Purkinje cell (primary cell): ENCODE measurements around the gene IFI35. TPM values are rescaled to one million over a fixed set of nuclear protein-coding genes. Genes with fewer than 3 reads are reported as not detected.

ENCODE experiments used
- polyA plus RNA-seq: library from polyadenylated mRNA; unstranded; fragments of >200 nt; fragmentation: Nextera tagmentation; gene quantifications from 2 replicates; pipeline ENCODE4 v1.2.1, GENCODE V29; 2014

IFI35 gene
- not detected in 2 replicates for polyA plus RNA-seq

GRCh38 chr17:43006639-43007551 lies at the start of gene IFI35:
Gene IFI35 (plus strand): TSS chr17:43006784. CDS start chr17:43006948, 164 bp downstream.

GRCh38 chr17:42964161-42964932 lies 42.2 kb upstream of the IFI35 start, which contains the start of gene AARSD1:
Gene AARSD1 (minus strand): TSS chr17:42964454. CDS start chr17:42964440, 14 bp downstream.

GRCh38 chr17:42979511-42980273 lies 26.9 kb upstream of the IFI35 start, which contains the start of gene PTGES3L:
Gene PTGES3L (minus strand): TSS chr17:42980080. CDS start chr17:42980053, 27 bp downstream.

GRCh38 chr17:42980274-42980765 lies 26.3 kb upstream of the IFI35 start, which contains the start of gene RUNDC1:
Gene RUNDC1 (plus strand): TSS chr17:42980565. CDS start chr17:42980577, 12 bp downstream.

GRCh38 chr17:42997984-42998938 lies 8.3 kb upstream of the IFI35 start, which contains the start of gene RPL27:
Gene RPL27 (plus strand): TSS chr17:42998419. CDS start chr17:42998751, 332 bp downstream.

GRCh38 chr17:43021741-43022512 lies 15.3 kb downstream of the IFI35 start, which contains the start of gene VAT1:
Gene VAT1 (minus strand): TSS chr17:43022385. CDS start chr17:43022322, 63 bp downstream.

GRCh38 chr17:43024407-43025289 lies 18.1 kb downstream of the IFI35 start, which contains the start of gene RND2:
Gene RND2 (plus strand): TSS chr17:43025231. CDS start chr17:43025348, 117 bp downstream.

Other genes with a start within 250 kb of the IFI35 start
- gene RAMP2, start 245.6 kb upstream of the IFI35 start, polyA plus RNA-seq = 0.64 TPM in 1 of 2 replicates, not detected in the other
- 55.2 and 81.1 TPM in 2 replicates for gene VPS25, start 233.3 kb upstream of the IFI35 start, polyA plus RNA-seq
- 0.20 TPM in 2 replicates for gene WNK4, start 226.2 kb upstream of the IFI35 start, polyA plus RNA-seq
- 578 and 642 TPM in 2 replicates for gene COA3, start 208.1 kb upstream of the IFI35 start, polyA plus RNA-seq
- 2.1 and 4.4 TPM in 2 replicates for gene CNTD1, start 207.9 kb upstream of the IFI35 start, polyA plus RNA-seq
- 42.3 and 53.5 TPM in 2 replicates for gene BECN1, start 182.5 kb upstream of the IFI35 start, polyA plus RNA-seq
- gene PSME3, start 173.4 kb upstream of the IFI35 start, polyA plus RNA-seq = 28.4 and 38.3 TPM in 2 replicates
- 0.22 TPM in 1 of 2 replicates, not detected in the other for gene AOC2, start 162.2 kb upstream of the IFI35 start, polyA plus RNA-seq
- not detected in 2 replicates for gene AOC3, start 155.6 kb upstream of the IFI35 start, polyA plus RNA-seq
- not detected in 2 replicates for gene G6PC1, start 106.0 kb upstream of the IFI35 start, polyA plus RNA-seq
- 51.6 and 63.8 TPM in 2 replicates for gene AARSD1, start 42.3 kb upstream of the IFI35 start, polyA plus RNA-seq
- 0.23 TPM in 1 of 2 replicates, not detected in the other for gene PTGES3L, start 26.7 kb upstream of the IFI35 start, polyA plus RNA-seq
- gene RUNDC1, start 26.2 kb upstream of the IFI35 start, polyA plus RNA-seq = 13.3 and 14.2 TPM in 2 replicates
- 857 and 976 TPM in 2 replicates for gene RPL27, start 8.4 kb upstream of the IFI35 start, polyA plus RNA-seq
- 5.5 and 6.8 TPM in 2 replicates for gene VAT1, start 15.6 kb downstream of the IFI35 start, polyA plus RNA-seq
- 3.3 and 5.0 TPM in 2 replicates for gene RND2, start 18.4 kb downstream of the IFI35 start, polyA plus RNA-seq
- gene BRCA1, start 118.6 kb downstream of the IFI35 start, polyA plus RNA-seq = 4.7 and 6.9 TPM in 2 replicates
- 33.8 and 42.9 TPM in 2 replicates for gene NBR1, start 164.4 kb downstream of the IFI35 start, polyA plus RNA-seq
- gene TMEM106A, start 205.1 kb downstream of the IFI35 start, polyA plus RNA-seq = not detected in 2 replicates
- gene CCDC200, start 221.8 kb downstream of the IFI35 start, polyA plus RNA-seq = not detected in 2 replicates
- gene RNU2-1, start 227.2 kb downstream of the IFI35 start, polyA plus RNA-seq = not detected in 2 replicates